ENCODE data around the gene NCAM2. TPM values are rescaled to one million over a fixed set of nuclear protein-coding genes. Genes with fewer than 3 reads are reported as not detected.

The NCAM2 gene
- polyA plus RNA-seq, 1 donor from 2014 or later, result 9.8 TPM

- H3K79me2 ChIP-seq (replicated peaks; ENCODE audit: insufficient read depth, low read length), result no peaks in the 10 kb centered on the region
- no peaks in the 10 kb centered on the region for H3K36me3 ChIP-seq (ENCODE audit: insufficient read depth, low read length)
- TF ChIP-seq MXI1 (conservative IDR thresholded peaks at IDR 0.05; ENCODE audit: poor library complexity, severe bottlenecking) (no peak), POLR2AphosphoS5 (IDR thresholded peaks at IDR 0.05) (no peak), CTCF (IDR thresholded peaks at IDR 0.05; ENCODE audit: poor library complexity, severe bottlenecking) (no peak)
- H4K20me1 ChIP-seq (ENCODE audit: insufficient read depth), result no peaks in the 10 kb centered on the region
- no peak overlapping the region for H3K9ac ChIP-seq (ENCODE audit: low read length)
- H3K27ac ChIP-seq (ENCODE audit: low read length), result no peak overlapping the region
- H3K4me3 ChIP-seq (ENCODE audit: low read length), result no peak overlapping the region
- no peaks in the 10 kb centered on the region for H3F3A ChIP-seq (ENCODE audit: insufficient read depth, low read length, poor library complexity, severe bottlenecking)
- H3K27me3 ChIP-seq (ENCODE audit: insufficient read depth, low read depth, low read length), result no peaks in the 10 kb centered on the region
- H3K4me2 ChIP-seq (ENCODE audit: low read length), result no peak overlapping the region
- H3K9me2 ChIP-seq (ENCODE audit: insufficient read depth, low read length), result no peaks in the 10 kb centered on the region
- H3K9me3 ChIP-seq (ENCODE audit: low read length), result no peaks in the 10 kb centered on the region
- no peak overlapping the region for H2AFZ ChIP-seq (ENCODE audit: low read depth, low read length)
Measured at GRCh38 chr21:21203822-21204339, 205.7 kb downstream of the NCAM2 start.

GRCh38 chr21:21204366-21204996 is 206.3 kb downstream of the NCAM2 start:
- no peaks in the 10 kb centered on the region for H3K79me2 ChIP-seq (replicated peaks; ENCODE audit: insufficient read depth, low read length)
- no peaks in the 10 kb centered on the region for H3K27me3 ChIP-seq (ENCODE audit: insufficient read depth, low read depth, low read length)
- H3F3A ChIP-seq (ENCODE audit: insufficient read depth, low read length, poor library complexity, severe bottlenecking), result no peaks in the 10 kb centered on the region
- no peak overlapping the region for H3K27ac ChIP-seq (ENCODE audit: low read length)
- no peak overlapping the region for H2AFZ ChIP-seq (ENCODE audit: low read depth, low read length)
- no peaks in the 10 kb centered on the region for H3K9me2 ChIP-seq (ENCODE audit: insufficient read depth, low read length)
- no peaks in the 10 kb centered on the region for H3K36me3 ChIP-seq (ENCODE audit: insufficient read depth, low read length)
- no peaks in the 10 kb centered on the region for H3K9me3 ChIP-seq (ENCODE audit: low read length)
- no peak overlapping the region for H3K4me3 ChIP-seq (ENCODE audit: low read length)
- no peak overlapping the region for H3K9ac ChIP-seq (ENCODE audit: low read length)
- H4K20me1 ChIP-seq (ENCODE audit: insufficient read depth), result no peaks in the 10 kb centered on the region
- TF ChIP-seq RAD21 (conservative IDR thresholded peaks at IDR 0.05), result no peak
- TF ChIP-seq CTCF (IDR thresholded peaks at IDR 0.05; ENCODE audit: poor library complexity, severe bottlenecking), result no peak
- TF ChIP-seq SMC3 (conservative IDR thresholded peaks at IDR 0.05; ENCODE audit: poor library complexity), result no peak
- TF ChIP-seq EP300 (conservative IDR thresholded peaks at IDR 0.05; ENCODE audit: poor library complexity, severe bottlenecking), result no peak
- no peak for TF ChIP-seq MXI1 (conservative IDR thresholded peaks at IDR 0.05; ENCODE audit: poor library complexity, severe bottlenecking)
- no peak for TF ChIP-seq EZH2 (IDR thresholded peaks at IDR 0.05; ENCODE audit: borderline replicate concordance, insufficient read depth, low read length, poor library complexity, severe bottlenecking)
- no peak for TF ChIP-seq TAF1 (IDR thresholded peaks at IDR 0.05; ENCODE audit: low read depth)
- no peak overlapping the region for H3K4me2 ChIP-seq (ENCODE audit: low read length)

GRCh38 chr21:21205604-21206003 is 207.4 kb downstream of the NCAM2 start:
- H3K9me2 ChIP-seq (ENCODE audit: insufficient read depth, low read length), result no peaks in the 10 kb centered on the region
- no peaks in the 10 kb centered on the region for H3K36me3 ChIP-seq (ENCODE audit: insufficient read depth, low read length)
- no peaks in the 10 kb centered on the region for H3K79me2 ChIP-seq (replicated peaks; ENCODE audit: insufficient read depth, low read length)
- no peaks in the 10 kb centered on the region for H3K27me3 ChIP-seq (ENCODE audit: insufficient read depth, low read depth, low read length)
- H3K9me3 ChIP-seq (ENCODE audit: low read length), result no peaks in the 10 kb centered on the region
- no peak overlapping the region for H3K4me3 ChIP-seq (ENCODE audit: low read length)
- no peak overlapping the region for H3K27ac ChIP-seq (ENCODE audit: low read length)
- no peaks in the 10 kb centered on the region for H4K20me1 ChIP-seq (ENCODE audit: insufficient read depth)
- TF ChIP-seq MXI1 (conservative IDR thresholded peaks at IDR 0.05; ENCODE audit: poor library complexity, severe bottlenecking), result no peak
- TF ChIP-seq EZH2 (IDR thresholded peaks at IDR 0.05; ENCODE audit: borderline replicate concordance, insufficient read depth, low read length, poor library complexity, severe bottlenecking), result no peak
- no peak for TF ChIP-seq REST (IDR thresholded peaks at IDR 0.05; ENCODE audit: borderline replicate concordance)
- TF ChIP-seq CTCF (IDR thresholded peaks at IDR 0.05; ENCODE audit: poor library complexity, severe bottlenecking), result no peak
- TF ChIP-seq RAD21 (conservative IDR thresholded peaks at IDR 0.05), result no peak
- no peak for TF ChIP-seq EP300 (conservative IDR thresholded peaks at IDR 0.05; ENCODE audit: poor library complexity, severe bottlenecking)
- no peak for TF ChIP-seq SMC3 (conservative IDR thresholded peaks at IDR 0.05; ENCODE audit: poor library complexity)
- TF ChIP-seq TAF1 (IDR thresholded peaks at IDR 0.05; ENCODE audit: low read depth), result no peak
- no peak for TF ChIP-seq POLR2AphosphoS5 (IDR thresholded peaks at IDR 0.05)
- no peak overlapping the region for H2AFZ ChIP-seq (ENCODE audit: low read depth, low read length)
- no peaks in the 10 kb centered on the region for H3F3A ChIP-seq (ENCODE audit: insufficient read depth, low read length, poor library complexity, severe bottlenecking)
- no peak overlapping the region for H3K4me2 ChIP-seq (ENCODE audit: low read length)
- H3K9ac ChIP-seq (ENCODE audit: low read length), result no peak overlapping the region
